Neural progenitor cell (in vitro differentiated cells): ENCODE measurements around the gene XPA. TPM values are rescaled to one million over a fixed set of nuclear protein-coding genes. Genes with fewer than 3 reads are reported as not detected.
A peak's percentile ranks its signal among the peaks of the same experiment; 100 is the strongest.

Source experiments
- DNase-seq: peaks from one replicate; pipeline ENCODE4 v3.0.0-alpha.2; 2016; ENCODE audit warnings: low spot score
- H2AFZ ChIP-seq: fragments of 200-600 bp; sonication (generic); replicated peaks from 2 replicates; pipeline ENCODE4 v1.6.1; 2016; ENCODE audit warnings: antibody characterized with exemption
- H3F3A ChIP-seq: fragments of 200-600 bp; sonication (generic); 2 replicates; pipeline ENCODE4 v1.6.1; 2016; ENCODE audit warnings: antibody characterized with exemption, low read depth
- H3K27ac ChIP-seq: fragments of 200-600 bp; sonication (generic); 2 replicates; pipeline ENCODE4 v1.5.1; 2016; ENCODE audit warnings: mild to moderate bottlenecking
- H3K27me3 ChIP-seq: fragments of 200-600 bp; sonication (generic); 2 replicates; pipeline ENCODE4 v1.6.1; 2016; ENCODE audit warnings: mild to moderate bottlenecking, moderate library complexity
- H3K36me3 ChIP-seq: fragments of 200-600 bp; sonication (generic); 2 replicates; pipeline ENCODE4 v1.5.1; 2016
- H3K4me1 ChIP-seq: fragments of 200-600 bp; sonication (generic); 2 replicates; pipeline ENCODE4 v1.6.1; 2016; ENCODE audit warnings: mixed run types
- H3K4me2 ChIP-seq: fragments of 200-600 bp; sonication (generic); 2 replicates; pipeline ENCODE4 v1.6.1; 2016
- H3K4me3 ChIP-seq: fragments of 200-600 bp; sonication (generic); 2 replicates; pipeline ENCODE4 v1.5.1; 2016
- H3K79me2 ChIP-seq: fragments of 200-600 bp; sonication (generic); 2 replicates; pipeline ENCODE4 v1.6.1; 2016; ENCODE audit warnings: low read depth
- H3K9ac ChIP-seq: fragments of 200-600 bp; sonication (generic); 2 replicates; pipeline ENCODE4 v1.6.1; 2016
- H3K9me3 ChIP-seq: fragments of 200-600 bp; sonication (generic); 2 replicates; pipeline ENCODE4 v1.5.1; 2016; ENCODE audit warnings: low read depth
- H4K20me1 ChIP-seq: fragments of 200-600 bp; sonication (generic); 2 replicates; pipeline ENCODE4 v1.6.1; 2016; ENCODE audit warnings: low read depth
- H3K27ac Mint-ChIP-seq: 3 replicates; pipeline ENCODE4 v1.8.0; 2021; ENCODE audit warnings: mixed read lengths
- H3K27me3 Mint-ChIP-seq: 2 replicates; pipeline ENCODE4 v1.8.0; 2022; ENCODE audit warnings: low read depth, mild to moderate bottlenecking, inconsistent platforms, moderate library complexity, mixed read lengths; ENCODE audit not compliant: insufficient read depth
- H3K36me3 Mint-ChIP-seq: 3 replicates; pipeline ENCODE4 v1.8.0; 2021; ENCODE audit warnings: mixed read lengths
- H3K4me1 Mint-ChIP-seq: 3 replicates; pipeline ENCODE4 v1.8.0; 2021; ENCODE audit warnings: mixed read lengths
- H3K4me3 Mint-ChIP-seq: 3 replicates; pipeline ENCODE4 v1.8.0; 2021; ENCODE audit warnings: mild to moderate bottlenecking, moderate library complexity, mixed read lengths
- H3K9me3 Mint-ChIP-seq: 3 replicates; pipeline ENCODE4 v1.8.0; 2020; ENCODE audit warnings: mixed read lengths
- EZH2 ChIP-seq: fragments of 200-600 bp; sonication (generic); IDR thresholded peaks from 2 replicates; pipeline ENCODE4 v1.6.1; 2017; ENCODE audit warnings: antibody characterized with exemption, mild to moderate bottlenecking, moderate library complexity
- EZH2phosphoT487 ChIP-seq: fragments of 200-600 bp; sonication (generic); IDR thresholded peaks from 2 replicates; pipeline ENCODE4 v1.6.1; 2017; ENCODE audit warnings: antibody characterized with exemption
- total RNA-seq: library from RNA; depleted of rRNA; stranded (reverse); fragments of >200 nt; gene quantifications from 2 replicates; pipeline ENCODE4 v1.2.3, GENCODE V29; 2015; ENCODE audit warnings: low replicate concordance
- TF ChIP-seq, protein P1 (sequence below): fragments of 200-600 bp; sonication (generic); IDR thresholded peaks from 2 replicates; pipeline ENCODE4 v1.5.1; 2017; ENCODE audit warnings: antibody characterized with exemption, mild to moderate bottlenecking

The XPA gene
- total RNA-seq, 1 donor from 2014 or later: 9.2 TPM

DNA sequence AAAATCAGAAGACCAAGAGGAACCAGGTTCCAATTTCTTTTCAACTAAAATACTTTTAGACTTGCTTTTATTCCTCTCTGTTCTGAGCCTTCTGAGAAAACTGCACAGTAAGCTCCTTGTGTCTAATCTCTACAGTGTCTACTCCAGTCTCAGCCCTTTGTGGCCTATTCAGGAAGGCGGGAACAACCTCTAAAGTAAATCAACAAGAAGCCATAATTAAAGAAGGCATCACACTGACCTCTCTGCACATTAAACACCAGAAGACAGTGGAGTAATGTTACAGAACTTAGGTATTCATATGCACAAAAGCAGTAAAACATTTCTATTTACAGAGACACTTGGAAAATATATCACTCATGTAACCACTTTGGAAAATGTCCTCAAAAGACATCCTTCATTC is 14.9 kb downstream of the XPA start:
- no peak for DNase-seq
- Mint-ChIP-seq H3K36me3 (peaks cover 13% of the 10 kb centered on the region), H3K27me3 (no peaks in the 10 kb centered on the region), H3K9me3 (no peaks in the 10 kb centered on the region), H3K4me3 (no peak overlapping the region), H3K4me1 (no peaks in the 10 kb centered on the region), H3K27ac (no peak overlapping the region)
- Histone ChIP-seq H3K9ac (no peak overlapping the region), H3K27ac (peak overlapping the region; percentile 4), H3K4me2 (no peak overlapping the region), H3F3A (peaks cover 15% of the 10 kb centered on the region), H4K20me1 (peaks cover 7% of the 10 kb centered on the region), H2AFZ (no peak overlapping the region), H3K79me2 (no peaks in the 10 kb centered on the region), H3K4me3 (no peak overlapping the region), H3K27me3 (no peaks in the 10 kb centered on the region), H3K9me3 (no peaks in the 10 kb centered on the region), H3K36me3 (peaks cover 9% of the 10 kb centered on the region), H3K4me1 (no peaks in the 10 kb centered on the region)
- TF ChIP-seq, protein P1, sequence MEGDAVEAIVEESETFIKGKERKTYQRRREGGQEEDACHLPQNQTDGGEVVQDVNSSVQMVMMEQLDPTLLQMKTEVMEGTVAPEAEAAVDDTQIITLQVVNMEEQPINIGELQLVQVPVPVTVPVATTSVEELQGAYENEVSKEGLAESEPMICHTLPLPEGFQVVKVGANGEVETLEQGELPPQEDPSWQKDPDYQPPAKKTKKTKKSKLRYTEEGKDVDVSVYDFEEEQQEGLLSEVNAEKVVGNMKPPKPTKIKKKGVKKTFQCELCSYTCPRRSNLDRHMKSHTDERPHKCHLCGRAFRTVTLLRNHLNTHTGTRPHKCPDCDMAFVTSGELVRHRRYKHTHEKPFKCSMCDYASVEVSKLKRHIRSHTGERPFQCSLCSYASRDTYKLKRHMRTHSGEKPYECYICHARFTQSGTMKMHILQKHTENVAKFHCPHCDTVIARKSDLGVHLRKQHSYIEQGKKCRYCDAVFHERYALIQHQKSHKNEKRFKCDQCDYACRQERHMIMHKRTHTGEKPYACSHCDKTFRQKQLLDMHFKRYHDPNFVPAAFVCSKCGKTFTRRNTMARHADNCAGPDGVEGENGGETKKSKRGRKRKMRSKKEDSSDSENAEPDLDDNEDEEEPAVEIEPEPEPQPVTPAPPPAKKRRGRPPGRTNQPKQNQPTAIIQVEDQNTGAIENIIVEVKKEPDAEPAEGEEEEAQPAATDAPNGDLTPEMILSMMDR: no peak
- TF ChIP-seq EZH2phosphoT487: no peak
- no peak for TF ChIP-seq EZH2

DNA sequence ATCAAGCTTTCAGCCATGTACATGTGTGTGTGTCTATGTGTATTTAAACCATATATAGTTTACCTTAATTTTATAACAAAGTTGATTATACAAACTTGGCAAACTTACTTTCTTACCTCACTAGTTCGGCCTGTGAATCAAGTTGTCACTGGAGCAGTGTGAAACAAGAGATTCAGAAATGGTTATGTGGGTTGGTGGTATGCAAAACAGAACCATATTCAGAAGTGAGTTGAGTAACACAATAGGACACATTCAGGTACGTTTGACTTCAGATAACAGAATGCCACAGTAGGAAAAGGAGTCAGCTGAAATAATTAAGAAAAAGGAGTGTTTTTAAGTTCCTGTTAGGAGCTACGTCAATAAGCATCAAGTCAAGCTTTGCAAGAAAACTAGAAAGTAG is 21.5 kb downstream of the XPA start:
- H3F3A ChIP-seq: no peaks in the 10 kb centered on the region

DNA sequence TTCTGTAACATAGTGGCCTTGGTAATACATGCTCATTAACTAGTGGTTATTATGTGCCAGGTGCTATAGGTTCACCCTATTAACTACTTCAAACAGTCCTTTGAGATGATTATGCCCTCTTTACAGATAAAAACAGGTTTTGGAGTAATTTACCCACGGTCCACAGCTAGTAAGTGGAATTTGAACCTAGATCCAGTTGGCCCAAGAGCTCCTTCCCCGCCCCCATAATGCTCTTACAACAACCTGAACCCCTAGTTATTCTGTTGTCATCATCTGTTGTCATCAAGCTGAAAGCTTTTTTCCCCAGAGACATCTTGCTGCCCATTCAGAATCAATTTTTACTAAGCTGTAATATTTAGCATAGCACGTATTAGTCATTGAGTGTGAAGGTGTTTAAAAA is 23.2 kb downstream of the XPA start:
- no peaks in the 10 kb centered on the region for H3K27me3 Mint-ChIP-seq
- H3K9me3 ChIP-seq: no peaks in the 10 kb centered on the region
- no peak overlapping the region for H3K27ac ChIP-seq
- no peak overlapping the region for H3K4me3 Mint-ChIP-seq
- no peaks in the 10 kb centered on the region for H3F3A ChIP-seq
- no peak overlapping the region for H3K4me2 ChIP-seq
- H3K36me3 ChIP-seq: peaks cover 22% of the 10 kb centered on the region
- no peak overlapping the region for H3K4me3 ChIP-seq
- TF ChIP-seq, protein P1: no peak
- no peak for TF ChIP-seq EZH2phosphoT487
- H3K4me1 Mint-ChIP-seq: no peaks in the 10 kb centered on the region
- H2AFZ ChIP-seq: no peak overlapping the region
- no peak for DNase-seq
- peaks cover 2% of the 10 kb centered on the region for H4K20me1 ChIP-seq
- H3K79me2 ChIP-seq: no peaks in the 10 kb centered on the region
- no peaks in the 10 kb centered on the region for H3K27me3 ChIP-seq
- H3K9ac ChIP-seq: no peak overlapping the region
- no peaks in the 10 kb centered on the region for H3K4me1 ChIP-seq
- no peak overlapping the region for H3K27ac Mint-ChIP-seq
- H3K9me3 Mint-ChIP-seq: no peaks in the 10 kb centered on the region
- H3K36me3 Mint-ChIP-seq: peaks cover 16% of the 10 kb centered on the region

More for the DNA sequence above, 21.5 kb downstream of the XPA start:
- H3K79me2 ChIP-seq: no peaks in the 10 kb centered on the region
- H3K4me3 Mint-ChIP-seq: no peak overlapping the region
- H3K4me3 ChIP-seq: no peak overlapping the region
- no peaks in the 10 kb centered on the region for H3K4me1 Mint-ChIP-seq
- no peak overlapping the region for H3K9ac ChIP-seq
- H3K27me3 ChIP-seq: no peaks in the 10 kb centered on the region
- peaks cover 13% of the 10 kb centered on the region for H3K36me3 Mint-ChIP-seq
- no peak overlapping the region for H3K4me2 ChIP-seq
- no peak for DNase-seq
- TF ChIP-seq, protein P1: no peak
- TF ChIP-seq EZH2phosphoT487: no peak
- no peak for TF ChIP-seq EZH2
- H3K36me3 ChIP-seq: peaks cover 16% of the 10 kb centered on the region
- H3K9me3 Mint-ChIP-seq: no peaks in the 10 kb centered on the region
- peaks cover 9% of the 10 kb centered on the region for H4K20me1 ChIP-seq
- H3K27me3 Mint-ChIP-seq: no peaks in the 10 kb centered on the region
- H3K4me1 ChIP-seq: no peaks in the 10 kb centered on the region
- H2AFZ ChIP-seq: no peak overlapping the region
- H3K27ac ChIP-seq: no peak overlapping the region
- no peak overlapping the region for H3K27ac Mint-ChIP-seq
- H3K9me3 ChIP-seq: no peaks in the 10 kb centered on the region

DNA sequence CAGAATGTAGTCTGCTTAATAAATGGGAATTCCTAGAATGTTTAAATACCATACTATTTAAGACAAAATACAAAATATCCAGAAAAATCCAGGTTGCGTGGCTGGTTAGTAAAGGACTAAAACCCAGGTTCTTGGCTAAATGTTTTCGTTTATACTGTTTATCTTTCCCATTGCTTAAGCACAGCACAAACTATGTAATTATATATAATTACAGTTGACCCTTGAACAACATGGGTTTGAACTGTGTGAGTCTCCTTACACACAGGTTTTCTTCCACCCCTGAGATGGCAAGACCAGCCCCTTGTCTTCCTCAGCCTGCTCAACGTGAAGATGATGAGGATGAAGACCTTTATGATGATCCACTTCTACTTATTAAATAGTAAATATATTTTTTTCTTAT is 24.7 kb downstream of the XPA start:
- Histone ChIP-seq H3F3A (no peaks in the 10 kb centered on the region), H3K4me2 (no peak overlapping the region), H3K27me3 (no peaks in the 10 kb centered on the region), H4K20me1 (peaks cover 2% of the 10 kb centered on the region), H3K9me3 (no peaks in the 10 kb centered on the region), H3K4me3 (no peak overlapping the region), H2AFZ (no peak overlapping the region), H3K9ac (no peak overlapping the region), H3K4me1 (no peaks in the 10 kb centered on the region), H3K79me2 (no peaks in the 10 kb centered on the region), H3K36me3 (peaks cover 23% of the 10 kb centered on the region), H3K27ac (no peak overlapping the region)
- Mint-ChIP-seq H3K36me3 (peaks cover 16% of the 10 kb centered on the region), H3K27ac (no peak overlapping the region), H3K4me1 (no peaks in the 10 kb centered on the region), H3K4me3 (no peak overlapping the region), H3K27me3 (no peaks in the 10 kb centered on the region), H3K9me3 (no peaks in the 10 kb centered on the region)
- TF ChIP-seq, protein P1: no peak
- TF ChIP-seq EZH2phosphoT487 (no peak), EZH2 (no peak)
- DNase-seq: no peak
